Kidney (tissue), 14 donors: ENCODE results near the gene HRH2. TPM values are rescaled to one million over a fixed set of nuclear protein-coding genes. Genes with fewer than 3 reads are reported as not detected.

Experiments used
- DNase-seq, 5 donors: peaks; one replicate each; pipeline ENCODE4 v3.0.0-alpha.2; 2013 to 2020
- FAIRE-seq: peaks from 2 replicates; lab custom pipeline; 2012; peaks lifted over from hg19 to GRCh38; lab: Jason Lieb, UNC
- H3K27ac ChIP-seq, 2 donors: one replicate each; pipeline ENCODE4 v1.7.0; 2013; ENCODE audit warnings: low read depth in 2 of 2, low read length in 2 of 2, inconsistent platforms in 1 of 2
- H3K27me3 ChIP-seq: one replicate; pipeline ENCODE4 v1.7.1; 2013; ENCODE audit warnings: low read length, inconsistent platforms; ENCODE audit not compliant: control insufficient read depth, insufficient read depth
- H3K36me3 ChIP-seq, 3 donors: one replicate each; pipeline versions ENCODE4 v1.7.0 to v1.7.1; 2013; ENCODE audit warnings: low read length in 3 of 3, control low read depth in 1 of 3, inconsistent platforms in 1 of 3; ENCODE audit not compliant: insufficient read depth in 3 of 3, control insufficient read depth in 2 of 3
- H3K4me1 ChIP-seq, 3 donors: one replicate each; pipeline versions ENCODE4 v1.7.0 to v1.7.1; 2013; ENCODE audit warnings: low read length in 3 of 3, inconsistent platforms in 1 of 3, low read depth in 1 of 3; ENCODE audit not compliant: control insufficient read depth in 2 of 3, insufficient read depth in 2 of 3
- H3K4me3 ChIP-seq, 3 donors: one replicate each; pipeline versions ENCODE4 v1.7.0 to v1.8.1; 2013; ENCODE audit warnings: low read length in 3 of 3, control low read depth in 1 of 3, inconsistent platforms in 1 of 3
- H3K9ac ChIP-seq, 3 donors: one replicate each; pipeline versions ENCODE4 v1.7.0 to v1.7.1; 2013; ENCODE audit warnings: low read length in 3 of 3, control low read depth in 1 of 3, inconsistent platforms in 1 of 3
- H3K9me3 ChIP-seq, 3 donors: one replicate each; pipeline versions ENCODE4 v1.7.0 to v1.7.1; 2013; ENCODE audit warnings: low read length in 3 of 3, control low read depth in 1 of 3, inconsistent platforms in 1 of 3; ENCODE audit not compliant: control insufficient read depth in 2 of 3, insufficient read depth in 1 of 3
- intact Hi-C: fragments of 100-400 bp; cut with DNase I; formaldehyde crosslinking; loops from one replicate; pipeline ENCODE4 v1.11.1; 2022
- polyA plus RNA-seq: library from polyadenylated mRNA; stranded (reverse); fragments of 350-450 nt; fragmentation: Illumina TruSeq; extraction: RNeasy Lipid Tissue Mini Kit (QIAGEN cat#74804); gene quantifications from one replicate; pipeline ENCODE4 v1.2.3, GENCODE V29; 2014; ENCODE audit warnings: low read depth, low replicate concordance; ENCODE audit not compliant: insufficient read depth
- total RNA-seq: library from RNA; stranded (reverse); fragmentation: NEBNext Ultra II Directional; extraction: Animal tissue kit (Norgen Biotek cat#: 25700); gene quantifications from one replicate; pipeline ENCODE4 v1.2.1, GENCODE V29; 2021
- TF ChIP-seq, protein P1 (sequence below): IDR thresholded peaks from 3 replicates; pipeline ENCODE4 v1.5.1; 2012; ENCODE audit warnings: mild to moderate bottlenecking, moderate library complexity, borderline replicate concordance; ENCODE audit not compliant: insufficient read depth; ENCODE audit errors: extremely low read depth
- donor health status: control.
- donor health status: control.
- donor health status: control.
- donor health status: control.
- donor health status: control.
- donor health status: DM: yes; HTN: yes; CAD: no.
- donor health status: Normal renal cell carcinoma (clear cell type).

HRH2 gene
- total and polyA plus RNA-seq, 2 donors from 2014 or later, result 1.9 to 10.6 TPM

DNA sequence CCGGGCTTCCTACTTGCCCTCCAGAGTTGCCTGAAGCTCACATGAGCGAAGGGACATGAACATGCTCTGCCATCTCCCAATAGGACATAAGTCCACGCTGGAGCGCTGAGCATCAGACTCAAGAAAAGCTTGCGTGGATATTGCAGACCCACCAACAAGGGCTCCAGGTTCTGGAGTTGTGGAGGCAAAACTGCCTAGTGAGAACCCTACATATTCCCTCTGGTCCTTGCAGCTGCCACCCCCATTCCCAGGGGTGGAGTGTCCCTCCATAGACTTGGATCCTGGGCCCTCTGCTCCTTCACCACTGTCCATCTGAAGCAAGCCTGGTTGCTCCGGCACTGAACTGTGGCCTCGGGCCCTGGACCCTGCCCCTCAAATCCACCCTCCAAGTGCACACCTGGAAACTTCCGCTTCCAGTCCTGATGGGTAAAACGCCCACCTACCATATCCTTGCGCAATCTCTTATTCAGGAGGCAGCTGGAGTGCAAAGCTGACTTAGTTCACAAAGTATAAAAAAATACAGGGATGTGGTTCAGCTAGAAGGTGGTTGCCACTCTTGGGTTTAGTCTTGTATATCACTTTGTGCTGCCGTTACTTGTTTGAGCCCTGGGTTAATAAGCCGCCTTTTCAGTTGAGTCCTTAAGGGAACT lies 28.0 kb downstream of the HRH2 start:
- no peaks in the 10 kb centered on the region for H3K27me3 ChIP-seq
- no peaks in the 10 kb centered on the region for H3K36me3 ChIP-seq
- TF ChIP-seq, protein P1, sequence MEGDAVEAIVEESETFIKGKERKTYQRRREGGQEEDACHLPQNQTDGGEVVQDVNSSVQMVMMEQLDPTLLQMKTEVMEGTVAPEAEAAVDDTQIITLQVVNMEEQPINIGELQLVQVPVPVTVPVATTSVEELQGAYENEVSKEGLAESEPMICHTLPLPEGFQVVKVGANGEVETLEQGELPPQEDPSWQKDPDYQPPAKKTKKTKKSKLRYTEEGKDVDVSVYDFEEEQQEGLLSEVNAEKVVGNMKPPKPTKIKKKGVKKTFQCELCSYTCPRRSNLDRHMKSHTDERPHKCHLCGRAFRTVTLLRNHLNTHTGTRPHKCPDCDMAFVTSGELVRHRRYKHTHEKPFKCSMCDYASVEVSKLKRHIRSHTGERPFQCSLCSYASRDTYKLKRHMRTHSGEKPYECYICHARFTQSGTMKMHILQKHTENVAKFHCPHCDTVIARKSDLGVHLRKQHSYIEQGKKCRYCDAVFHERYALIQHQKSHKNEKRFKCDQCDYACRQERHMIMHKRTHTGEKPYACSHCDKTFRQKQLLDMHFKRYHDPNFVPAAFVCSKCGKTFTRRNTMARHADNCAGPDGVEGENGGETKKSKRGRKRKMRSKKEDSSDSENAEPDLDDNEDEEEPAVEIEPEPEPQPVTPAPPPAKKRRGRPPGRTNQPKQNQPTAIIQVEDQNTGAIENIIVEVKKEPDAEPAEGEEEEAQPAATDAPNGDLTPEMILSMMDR, result no peak
- no peaks in the 10 kb centered on the region for H3K9me3 ChIP-seq
- peak in 1 of 5 donors; percentile 37 for DNase-seq
- no peak for FAIRE-seq
- H3K27ac ChIP-seq, result no peak overlapping the region
- intact Hi-C loops, result no loop called here
- H3K9ac ChIP-seq, result no peak overlapping the region
- no peak overlapping the region for H3K4me3 ChIP-seq
- peaks cover 0 to 6% (median 5%) of the 10 kb centered on the region in 3 donors for H3K4me1 ChIP-seq

DNA sequence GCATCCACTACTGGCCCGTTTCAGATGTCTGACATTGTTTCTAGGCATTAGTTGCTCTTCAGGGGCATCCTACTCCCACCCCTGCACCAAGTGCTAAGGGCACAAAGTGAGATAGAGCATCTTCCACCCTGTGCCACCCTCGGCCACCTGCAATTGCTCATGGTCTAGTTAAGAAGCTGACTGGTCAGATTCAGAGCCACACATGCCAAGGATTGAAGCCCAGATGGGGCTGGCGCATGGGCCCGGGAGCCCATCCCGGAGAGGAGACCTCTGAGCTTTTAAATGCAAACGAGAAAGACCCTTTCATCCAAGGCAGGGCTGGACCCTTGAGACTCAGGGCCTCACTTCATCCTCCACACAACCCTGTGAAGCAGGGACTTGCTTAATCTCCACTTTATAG lies 28.5 kb downstream of the HRH2 start:
- intact Hi-C loops, result no loop called here

DNA sequence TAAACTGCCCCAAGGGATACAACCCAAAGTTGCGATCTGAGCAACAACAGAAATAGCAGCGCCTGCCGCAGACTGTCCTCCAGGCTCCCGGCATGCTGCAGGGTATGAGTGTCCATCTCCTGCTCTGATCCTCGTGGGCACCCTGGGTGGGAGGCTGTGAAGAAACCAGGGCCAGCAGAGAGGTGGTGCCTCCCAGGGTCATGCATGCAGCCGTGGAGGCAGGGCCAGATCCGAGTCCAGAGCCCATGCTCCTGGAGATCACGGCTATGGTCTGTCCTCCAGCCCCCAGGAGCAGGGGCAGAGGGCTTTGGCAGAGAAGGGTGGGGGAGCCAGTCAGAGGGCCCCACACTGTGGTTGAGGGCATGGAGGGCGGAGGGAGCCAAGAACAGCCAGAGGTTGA lies 29.0 kb downstream of the HRH2 start:
- intact Hi-C loops, result no loop called here
- peaks cover 0 to 5% (median 0%) of the 10 kb centered on the region in 3 donors for H3K4me1 ChIP-seq
- H3K27ac ChIP-seq, result no peak overlapping the region

More for the DNA sequence above, 28.5 kb downstream of the HRH2 start:
- H3K4me3 ChIP-seq, result no peak overlapping the region
- no peak overlapping the region for H3K9ac ChIP-seq
- no peaks in the 10 kb centered on the region for H3K27me3 ChIP-seq
- H3K4me1 ChIP-seq, result peaks cover 0 to 5% (median 4%) of the 10 kb centered on the region in 3 donors
- FAIRE-seq (no peak), DNase-seq (peak in 1 of 5 donors; percentile 33)
- TF ChIP-seq, protein P1, result no peak
- H3K36me3 ChIP-seq, result no peaks in the 10 kb centered on the region
- no peak overlapping the region for H3K27ac ChIP-seq
- no peaks in the 10 kb centered on the region for H3K9me3 ChIP-seq

More for the DNA sequence above, 29.0 kb downstream of the HRH2 start:
- TF ChIP-seq, protein P1, result no peak
- Histone ChIP-seq H3K4me3 (no peak overlapping the region), H3K27me3 (no peaks in the 10 kb centered on the region), H3K9ac (no peak overlapping the region), H3K9me3 (no peaks in the 10 kb centered on the region), H3K36me3 (no peaks in the 10 kb centered on the region)
- peak in 1 of 5 donors; percentile 57 for DNase-seq
- FAIRE-seq, result no peak
